Activated T-helper 2 cell treated with anti-CD3 and anti-CD28 coated beads, Interferon-gamma antibody, Interleukin-2, Interleukin-4, amounts not matched to agents 10 μg/mL and 5 μg/mL and 100 μg/mL, durations not matched to agents 14 hours and 24 hours and 36 hours (primary cell): ENCODE results near the gene STARD13. TPM values are rescaled to one million over a fixed set of nuclear protein-coding genes. Genes with fewer than 3 reads are reported as not detected.
A peak's percentile ranks its signal among the peaks of the same experiment; 100 is the strongest.

Experiments
- DNase-seq: peaks from one replicate; pipeline ENCODE4 v3.0.0; 2021; ENCODE audit warnings: low spot score
- H3K27ac Mint-ChIP-seq: one replicate; pipeline ENCODE4 v1.8.0; 2021; ENCODE audit warnings: mixed read lengths
- H3K27me3 Mint-ChIP-seq: one replicate; pipeline ENCODE4 v1.8.0; 2021; ENCODE audit warnings: low read depth, mixed read lengths
- H3K36me3 Mint-ChIP-seq: one replicate; pipeline ENCODE4 v1.8.0; 2021; ENCODE audit warnings: low read depth, mixed read lengths
- H3K4me1 Mint-ChIP-seq: one replicate; pipeline ENCODE4 v1.8.0; 2021; ENCODE audit warnings: low read depth, mixed read lengths
- H3K4me3 Mint-ChIP-seq: one replicate; pipeline ENCODE4 v1.8.0; 2021; ENCODE audit warnings: low read depth, mild to moderate bottlenecking, moderate library complexity, mixed read lengths
- H3K9me3 Mint-ChIP-seq: one replicate; pipeline ENCODE4 v1.8.0; 2021; ENCODE audit warnings: mixed read lengths
- intact Hi-C: fragments of 100-400 bp; cut with micrococcal nuclease; formaldehyde crosslinking; loops from one replicate; pipeline ENCODE4 v1.15.1; 2023
- total RNA-seq: library from RNA; stranded (reverse); gene quantifications from 2 replicates; pipeline ENCODE4 v1.2.3, GENCODE V29; 2022

Gene STARD13
- total RNA-seq, 1 donor from 2014 or later = 1.5 TPM

- Mint-ChIP-seq H3K4me3 (no peak overlapping the region), H3K27ac (no peak overlapping the region), H3K4me1 (peaks cover 1% of the 10 kb centered on the region), H3K9me3 (no peaks in the 10 kb centered on the region), H3K36me3 (no peaks in the 10 kb centered on the region), H3K27me3 (peaks cover 2% of the 10 kb centered on the region)
- DNase-seq = no peak
- intact Hi-C loops = no loop called here
Observed at GRCh38 chr13:33296793-33297425, 11.4 kb upstream of the STARD13 start.

DNA sequence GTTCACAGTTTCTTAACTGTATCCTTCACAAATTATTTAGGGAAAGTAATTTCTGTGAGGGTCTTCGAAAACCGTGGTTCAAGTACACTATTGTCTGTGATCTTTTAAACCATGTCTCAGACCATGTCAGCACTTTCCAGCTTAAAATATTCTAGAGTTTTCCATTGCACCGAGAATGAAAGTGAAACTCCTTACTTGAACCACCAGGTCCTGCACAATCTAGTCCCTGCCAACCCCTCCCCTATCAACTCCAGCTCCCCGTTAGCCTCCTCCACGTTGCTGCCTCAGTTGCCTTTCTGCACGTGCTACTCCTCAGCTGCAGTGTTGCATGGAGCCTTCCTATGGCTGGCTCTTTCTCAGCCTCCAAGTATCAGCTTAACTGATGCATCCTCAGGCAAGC lies 7.2 kb upstream of the STARD13 start:
- Mint-ChIP-seq H3K27me3 (peaks cover 9% of the 10 kb centered on the region), H3K4me1 (peaks cover 1% of the 10 kb centered on the region), H3K27ac (no peak overlapping the region), H3K36me3 (no peaks in the 10 kb centered on the region), H3K9me3 (no peaks in the 10 kb centered on the region), H3K4me3 (no peak overlapping the region)
- no peak for DNase-seq
- intact Hi-C loops = no loop called here

DNA sequence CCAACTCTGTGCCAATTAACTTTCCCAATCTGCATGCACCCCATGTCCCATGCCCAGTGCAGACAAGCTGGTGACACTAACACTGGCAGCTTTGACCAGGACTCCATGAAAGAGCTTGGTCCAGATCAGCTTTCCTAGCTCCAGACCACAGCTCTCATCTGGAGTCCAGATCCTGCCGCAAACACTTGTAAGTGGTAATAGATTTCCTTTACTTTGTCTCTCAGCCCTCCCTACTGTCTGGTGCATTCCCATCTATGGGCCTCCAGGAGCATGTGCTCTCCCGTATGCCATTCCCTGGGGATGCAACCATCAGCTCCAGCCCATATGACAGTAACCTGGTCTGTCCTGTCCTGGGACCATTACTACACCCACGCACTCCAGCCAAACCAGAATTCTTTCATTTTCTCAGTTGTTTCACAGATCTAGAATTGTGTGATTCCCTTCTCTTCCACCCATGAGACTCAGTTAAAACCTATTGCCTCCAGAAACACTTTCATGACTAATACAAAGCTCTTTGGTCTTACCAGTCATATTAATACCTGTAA lies 4.9 kb upstream of the STARD13 start:
- Mint-ChIP-seq H3K4me3 (no peak overlapping the region), H3K27ac (no peak overlapping the region), H3K27me3 (peaks cover 22% of the 10 kb centered on the region), H3K36me3 (no peaks in the 10 kb centered on the region), H3K4me1 (peaks cover 7% of the 10 kb centered on the region), H3K9me3 (no peaks in the 10 kb centered on the region)
- intact Hi-C loops = no loop called here
- DNase-seq = no peak

DNA sequence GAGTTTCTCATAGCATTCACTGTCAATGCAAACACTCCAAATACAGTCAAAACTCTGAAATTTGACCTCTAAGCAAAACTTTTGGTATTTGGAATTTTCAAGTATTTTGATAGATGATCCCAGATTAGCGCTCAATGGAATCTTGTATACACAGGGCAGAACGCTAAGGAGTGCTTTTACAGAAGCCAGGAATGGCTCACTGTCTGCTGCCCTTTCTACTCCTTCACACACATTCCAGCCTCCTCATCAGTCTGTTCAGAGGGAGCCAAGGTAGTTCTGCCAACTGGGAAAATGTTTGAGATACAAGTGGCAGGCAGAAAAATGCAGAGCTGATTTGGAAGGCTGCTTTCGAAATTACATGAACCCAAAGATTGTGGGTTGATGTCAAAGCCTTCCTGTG lies 4.4 kb upstream of the STARD13 start:
- intact Hi-C loops = no loop called here
- H3K36me3 Mint-ChIP-seq = no peaks in the 10 kb centered on the region
- H3K27ac Mint-ChIP-seq = no peak overlapping the region
- no peaks in the 10 kb centered on the region for H3K9me3 Mint-ChIP-seq
- DNase-seq = no peak
- peaks cover 13% of the 10 kb centered on the region for H3K4me1 Mint-ChIP-seq
- H3K4me3 Mint-ChIP-seq = no peak overlapping the region
- peaks cover 28% of the 10 kb centered on the region for H3K27me3 Mint-ChIP-seq

DNA sequence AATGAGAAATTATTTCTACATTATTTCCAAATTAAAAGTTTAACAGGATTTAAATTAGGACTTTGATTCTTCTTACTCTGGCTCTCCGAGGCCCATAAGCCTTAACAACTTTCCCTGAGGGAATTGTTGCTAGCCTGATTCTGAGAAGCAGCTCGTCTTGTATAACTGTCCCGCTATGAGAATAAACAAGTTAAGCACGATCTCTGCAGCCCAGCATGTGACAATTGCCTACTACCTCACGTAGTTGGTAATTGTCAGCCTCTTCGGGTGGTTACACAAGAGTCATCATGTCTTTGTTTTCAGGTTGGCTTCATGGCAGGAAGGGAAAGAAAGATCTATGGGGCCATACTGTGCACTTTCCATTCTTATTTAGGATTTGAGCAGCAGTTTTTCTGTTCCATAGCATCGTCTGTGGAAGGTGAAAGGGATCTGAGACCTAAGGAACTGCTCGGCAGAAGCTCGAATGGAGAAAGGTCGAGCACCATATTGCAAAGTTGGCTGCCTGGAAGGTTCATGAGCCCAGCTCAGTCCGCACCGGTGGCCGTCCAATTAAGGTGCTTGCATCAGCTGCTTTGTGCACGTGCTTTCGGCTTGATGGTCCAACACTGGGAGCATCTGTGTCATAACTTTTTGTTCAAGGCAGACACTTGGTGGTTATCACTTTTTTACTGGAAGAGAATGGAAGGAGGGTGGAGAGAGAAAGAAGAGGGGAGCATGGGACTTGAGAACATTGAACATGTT lies 1.8 kb upstream of the STARD13 start:
- no peak overlapping the region for H3K27ac Mint-ChIP-seq
- H3K4me1 Mint-ChIP-seq = peaks cover 16% of the 10 kb centered on the region
- peaks cover 40% of the 10 kb centered on the region for H3K27me3 Mint-ChIP-seq
- no peak overlapping the region for H3K4me3 Mint-ChIP-seq
- no peaks in the 10 kb centered on the region for H3K9me3 Mint-ChIP-seq
- no peak for DNase-seq
- intact Hi-C loops = no loop called here
- H3K36me3 Mint-ChIP-seq = no peaks in the 10 kb centered on the region

DNA sequence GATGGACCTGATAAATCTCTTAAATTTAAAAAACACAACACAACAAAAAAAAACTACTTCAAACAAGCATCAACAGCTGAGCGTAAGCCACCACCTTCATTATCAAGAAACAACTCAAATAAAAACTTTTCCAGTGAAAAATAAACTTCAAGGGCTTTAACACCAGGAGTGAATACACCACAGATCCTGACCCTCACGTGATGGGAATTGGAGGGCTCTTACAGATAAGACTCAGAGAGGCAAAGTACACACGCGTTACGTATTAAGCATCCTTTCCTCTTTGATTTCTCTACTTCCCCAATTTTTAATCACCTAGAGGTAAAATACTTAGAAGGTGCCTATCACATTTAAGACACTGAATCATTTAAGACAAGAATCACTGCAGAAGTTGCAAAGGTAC lies 573 bp upstream of the STARD13 start:
- Mint-ChIP-seq H3K36me3 (no peaks in the 10 kb centered on the region), H3K27ac (no peak overlapping the region), H3K9me3 (no peaks in the 10 kb centered on the region), H3K4me3 (peak overlapping the region; percentile 80), H3K27me3 (peaks cover 49% of the 10 kb centered on the region), H3K4me1 (peaks cover 16% of the 10 kb centered on the region)
- DNase-seq = no peak
- intact Hi-C loops = no loop called here

GRCh38 chr13:33284916-33285315 lies 639 bp downstream of the STARD13 start:
- Mint-ChIP-seq H3K27ac (no peak overlapping the region), H3K4me3 (peak overlapping the region; percentile 80), H3K36me3 (no peaks in the 10 kb centered on the region), H3K9me3 (no peaks in the 10 kb centered on the region), H3K4me1 (peaks cover 16% of the 10 kb centered on the region), H3K27me3 (peaks cover 45% of the 10 kb centered on the region)
- DNase-seq = no peak
- intact Hi-C loops = no loop called here

DNA sequence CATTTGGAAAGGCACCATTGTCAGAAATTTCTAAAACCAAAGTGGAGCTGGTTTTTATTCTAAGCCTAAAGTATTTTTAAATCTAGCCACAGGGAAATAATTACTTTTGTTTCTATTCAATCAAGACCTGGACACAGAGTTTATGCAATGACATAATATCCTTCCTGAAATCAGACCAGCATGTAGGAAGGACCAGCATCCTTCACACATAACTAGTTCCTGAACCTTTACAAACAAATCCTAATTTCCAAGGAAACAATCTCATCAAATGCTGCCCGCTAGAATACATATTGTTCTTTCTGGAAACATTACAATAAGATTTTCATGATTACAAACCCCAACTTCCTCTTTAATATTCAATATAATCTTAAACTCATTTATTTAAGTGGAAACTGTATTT lies 1.5 kb downstream of the STARD13 start:
- no peak overlapping the region for H3K4me3 Mint-ChIP-seq
- H3K36me3 Mint-ChIP-seq = no peaks in the 10 kb centered on the region
- DNase-seq = no peak
- H3K27ac Mint-ChIP-seq = no peak overlapping the region
- H3K4me1 Mint-ChIP-seq = peaks cover 16% of the 10 kb centered on the region
- H3K9me3 Mint-ChIP-seq = no peaks in the 10 kb centered on the region
- peaks cover 44% of the 10 kb centered on the region for H3K27me3 Mint-ChIP-seq
- intact Hi-C loops = no loop called here

DNA sequence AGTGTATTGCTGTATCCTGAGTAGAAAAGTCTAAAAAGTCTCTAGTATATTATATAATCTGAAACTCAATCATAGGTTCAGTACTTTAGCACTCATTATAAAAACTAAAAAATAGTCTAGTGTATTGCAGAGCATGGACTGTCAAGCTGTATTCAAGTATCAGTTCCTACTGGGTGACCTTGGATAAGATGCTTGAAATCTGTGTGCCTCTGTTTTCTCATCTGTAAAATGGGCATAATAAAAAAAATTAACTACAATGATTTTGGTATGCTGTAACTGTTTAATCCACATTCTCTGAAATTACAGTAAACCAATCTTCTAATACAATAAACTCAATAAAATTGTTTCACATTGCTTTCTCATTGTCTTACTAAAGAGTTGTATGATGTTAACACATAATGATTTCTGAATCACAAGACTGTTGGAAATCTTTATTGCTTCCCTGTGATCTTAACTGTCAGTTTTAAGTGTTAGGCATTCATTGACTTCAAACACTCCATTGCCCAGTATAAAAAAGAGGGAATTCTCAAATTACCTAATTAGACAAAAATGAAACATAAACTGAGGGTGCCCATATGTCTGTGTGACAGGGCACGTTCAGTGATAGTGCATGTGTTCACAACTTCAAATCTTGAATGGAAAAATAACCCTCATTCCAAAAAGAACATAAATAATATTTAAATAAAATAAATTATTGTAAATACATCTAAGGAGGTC lies 2.2 kb downstream of the STARD13 start:
- no peak overlapping the region for H3K4me3 Mint-ChIP-seq
- H3K4me1 Mint-ChIP-seq = peaks cover 16% of the 10 kb centered on the region
- H3K27me3 Mint-ChIP-seq = peaks cover 45% of the 10 kb centered on the region
- intact Hi-C loops = no loop called here
- H3K36me3 Mint-ChIP-seq = no peaks in the 10 kb centered on the region
- DNase-seq = no peak
- H3K9me3 Mint-ChIP-seq = no peaks in the 10 kb centered on the region
- H3K27ac Mint-ChIP-seq = no peak overlapping the region

GRCh38 chr13:33281951-33282595 lies 3.5 kb downstream of the STARD13 start:
- H3K4me3 Mint-ChIP-seq = no peak overlapping the region
- no peak overlapping the region for H3K27ac Mint-ChIP-seq
- no peaks in the 10 kb centered on the region for H3K9me3 Mint-ChIP-seq
- peaks cover 43% of the 10 kb centered on the region for H3K27me3 Mint-ChIP-seq
- intact Hi-C loops = no loop called here
- no peaks in the 10 kb centered on the region for H3K36me3 Mint-ChIP-seq
- H3K4me1 Mint-ChIP-seq = peaks cover 16% of the 10 kb centered on the region
- no peak for DNase-seq

DNA sequence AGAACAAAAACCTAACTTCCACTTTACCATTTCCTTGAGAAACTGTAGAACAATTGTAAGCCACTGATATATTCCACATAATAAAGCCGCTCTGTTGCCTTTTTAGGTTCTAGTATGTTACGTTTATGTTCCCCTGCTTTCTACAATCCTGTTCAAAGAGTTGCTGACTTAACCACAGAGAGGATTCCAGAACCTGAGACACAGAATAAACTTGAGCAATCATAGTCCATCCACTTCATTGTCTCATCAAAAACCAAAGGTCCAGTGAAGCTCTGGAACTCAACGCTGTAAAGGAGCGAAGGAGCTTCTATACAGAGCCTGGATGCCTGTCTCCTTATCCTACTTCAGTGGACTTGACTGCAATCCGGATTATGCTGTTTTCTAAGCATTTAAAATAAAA lies 4.6 kb downstream of the STARD13 start:
- no peak for DNase-seq
- no peak overlapping the region for H3K4me3 Mint-ChIP-seq
- intact Hi-C loops = no loop called here
- no peak overlapping the region for H3K27ac Mint-ChIP-seq
- no peaks in the 10 kb centered on the region for H3K9me3 Mint-ChIP-seq
- peaks cover 36% of the 10 kb centered on the region for H3K27me3 Mint-ChIP-seq
- H3K4me1 Mint-ChIP-seq = peaks cover 14% of the 10 kb centered on the region
- H3K36me3 Mint-ChIP-seq = no peaks in the 10 kb centered on the region

DNA sequence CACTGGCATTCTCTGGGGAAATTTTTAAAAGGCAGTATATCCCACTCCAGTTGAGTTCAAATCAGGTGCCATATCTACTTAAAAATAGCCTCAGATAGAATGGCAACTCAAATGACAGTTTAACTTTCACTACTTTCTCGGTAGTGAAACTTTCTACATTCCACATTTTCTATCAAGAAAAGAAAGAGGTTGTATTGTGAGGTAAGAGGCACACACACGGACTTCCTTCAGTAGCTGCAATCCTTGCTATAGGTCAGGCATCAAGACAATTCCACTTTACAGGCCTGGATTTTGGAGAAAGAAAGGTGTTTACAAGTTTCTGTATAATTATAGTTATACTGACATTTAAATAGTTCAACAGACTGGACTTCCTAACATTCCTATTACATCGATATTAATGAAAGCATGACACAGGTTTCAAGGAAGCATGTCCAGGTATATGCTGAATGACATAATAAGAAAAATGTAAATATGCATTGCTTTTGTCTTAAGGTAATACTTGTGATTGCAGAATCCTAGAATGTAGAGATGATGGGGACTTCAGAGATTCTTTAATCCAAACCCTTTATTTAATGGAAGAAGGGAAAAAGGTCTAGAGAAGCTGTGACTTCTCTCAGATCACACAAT lies 5.2 kb downstream of the STARD13 start:
- Mint-ChIP-seq H3K4me3 (no peak overlapping the region), H3K36me3 (no peaks in the 10 kb centered on the region), H3K9me3 (no peaks in the 10 kb centered on the region), H3K4me1 (peaks cover 9% of the 10 kb centered on the region), H3K27me3 (peaks cover 31% of the 10 kb centered on the region), H3K27ac (no peak overlapping the region)
- intact Hi-C loops = no loop called here
- no peak for DNase-seq
